Breast epithelium (tissue), 3 donors: Measurements from ENCODE around the gene OGFR.

Experiments used
- POLR2A ChIP-seq: fragments of 450-650 bp; IDR thresholded peaks from one replicate; pipeline ENCODE4 v1.6.1; 2016; ENCODE audit warnings: antibody characterized with exemption, mild to moderate bottlenecking, moderate library complexity
- TF ChIP-seq, protein P1 (sequence below), 3 donors: fragments of 450-650 bp; IDR thresholded peaks; one replicate each; pipeline ENCODE4 v1.5.1; 2016 to 2017; ENCODE audit warnings: antibody characterized with exemption in 3 of 3, mild to moderate bottlenecking in 3 of 3, moderate library complexity in 3 of 3

GRCh38 chr20:62804627-62805154, at the start of gene OGFR:
- TF ChIP-seq, protein P1, sequence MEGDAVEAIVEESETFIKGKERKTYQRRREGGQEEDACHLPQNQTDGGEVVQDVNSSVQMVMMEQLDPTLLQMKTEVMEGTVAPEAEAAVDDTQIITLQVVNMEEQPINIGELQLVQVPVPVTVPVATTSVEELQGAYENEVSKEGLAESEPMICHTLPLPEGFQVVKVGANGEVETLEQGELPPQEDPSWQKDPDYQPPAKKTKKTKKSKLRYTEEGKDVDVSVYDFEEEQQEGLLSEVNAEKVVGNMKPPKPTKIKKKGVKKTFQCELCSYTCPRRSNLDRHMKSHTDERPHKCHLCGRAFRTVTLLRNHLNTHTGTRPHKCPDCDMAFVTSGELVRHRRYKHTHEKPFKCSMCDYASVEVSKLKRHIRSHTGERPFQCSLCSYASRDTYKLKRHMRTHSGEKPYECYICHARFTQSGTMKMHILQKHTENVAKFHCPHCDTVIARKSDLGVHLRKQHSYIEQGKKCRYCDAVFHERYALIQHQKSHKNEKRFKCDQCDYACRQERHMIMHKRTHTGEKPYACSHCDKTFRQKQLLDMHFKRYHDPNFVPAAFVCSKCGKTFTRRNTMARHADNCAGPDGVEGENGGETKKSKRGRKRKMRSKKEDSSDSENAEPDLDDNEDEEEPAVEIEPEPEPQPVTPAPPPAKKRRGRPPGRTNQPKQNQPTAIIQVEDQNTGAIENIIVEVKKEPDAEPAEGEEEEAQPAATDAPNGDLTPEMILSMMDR (IDR thresholded peaks at IDR 0.05) = no peak
- TF ChIP-seq POLR2A = no peak
